ENCODE measurements around the gene TEX11. TPM values are rescaled to one million over a fixed set of nuclear protein-coding genes. Genes with fewer than 3 reads are reported as not detected.

The TEX11 gene
- not detected for total RNA-seq
- polyA plus RNA-seq = not detected
- long read RNA-seq, donor 1 = 0 reads
- long read RNA-seq, donor 2 = 0 reads

DNA sequence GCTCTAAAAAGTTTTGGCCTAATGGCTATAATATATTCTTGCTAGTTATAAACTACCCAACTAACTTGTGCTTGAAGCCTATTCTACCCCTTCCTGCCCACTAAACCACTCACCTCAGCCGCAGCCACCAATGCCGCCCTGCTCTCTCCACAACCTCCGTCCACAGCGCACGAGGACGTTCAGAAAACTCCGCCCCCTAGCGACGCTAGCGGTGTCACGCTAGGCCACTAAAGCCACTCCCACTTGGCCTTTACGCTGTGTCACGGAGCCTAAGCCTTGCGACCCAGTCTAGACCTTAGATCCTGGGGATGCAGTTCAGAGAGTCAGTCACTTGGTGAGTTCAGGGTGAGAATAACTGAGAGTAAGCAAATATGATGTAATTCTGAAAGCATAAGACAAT is at the start of gene TEX11:
TEX11 (minus strand) TSS at position 171 of the 400 bp plus-strand sequence. CDS start 922 bp downstream, outside the sequence.
- Histone ChIP-seq H3K27ac (no peak within 1 kb of the TSS), H3K4me1 (no peaks in the 10 kb centered on the region), H3K27me3 (ENCODE audit: insufficient read depth in 3 of 3, low read length in 2 of 3) (peaks cover 0 to 4% (median 0%) of the 10 kb centered on the region in 3 donors), H3K4me3 (no peak within 1 kb of the TSS), H3K36me3 (ENCODE audit: insufficient read depth in 1 of 2, low read depth in 1 of 2) (no peaks in the 10 kb centered on the region), H3K9me3 (no peaks in the 10 kb centered on the region)
- DNase-seq (no peak), ATAC-seq (no peak)
- TF ChIP-seq, protein P1, sequence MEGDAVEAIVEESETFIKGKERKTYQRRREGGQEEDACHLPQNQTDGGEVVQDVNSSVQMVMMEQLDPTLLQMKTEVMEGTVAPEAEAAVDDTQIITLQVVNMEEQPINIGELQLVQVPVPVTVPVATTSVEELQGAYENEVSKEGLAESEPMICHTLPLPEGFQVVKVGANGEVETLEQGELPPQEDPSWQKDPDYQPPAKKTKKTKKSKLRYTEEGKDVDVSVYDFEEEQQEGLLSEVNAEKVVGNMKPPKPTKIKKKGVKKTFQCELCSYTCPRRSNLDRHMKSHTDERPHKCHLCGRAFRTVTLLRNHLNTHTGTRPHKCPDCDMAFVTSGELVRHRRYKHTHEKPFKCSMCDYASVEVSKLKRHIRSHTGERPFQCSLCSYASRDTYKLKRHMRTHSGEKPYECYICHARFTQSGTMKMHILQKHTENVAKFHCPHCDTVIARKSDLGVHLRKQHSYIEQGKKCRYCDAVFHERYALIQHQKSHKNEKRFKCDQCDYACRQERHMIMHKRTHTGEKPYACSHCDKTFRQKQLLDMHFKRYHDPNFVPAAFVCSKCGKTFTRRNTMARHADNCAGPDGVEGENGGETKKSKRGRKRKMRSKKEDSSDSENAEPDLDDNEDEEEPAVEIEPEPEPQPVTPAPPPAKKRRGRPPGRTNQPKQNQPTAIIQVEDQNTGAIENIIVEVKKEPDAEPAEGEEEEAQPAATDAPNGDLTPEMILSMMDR (IDR thresholded peaks at IDR 0.05) = no peak
- 77 to 91% (median 90%) methylated on average over 14 of the region's 14 CpGs for WGBS, 3 donors
- intact Hi-C loops (cut with DNase I) = no loop called here

DNA sequence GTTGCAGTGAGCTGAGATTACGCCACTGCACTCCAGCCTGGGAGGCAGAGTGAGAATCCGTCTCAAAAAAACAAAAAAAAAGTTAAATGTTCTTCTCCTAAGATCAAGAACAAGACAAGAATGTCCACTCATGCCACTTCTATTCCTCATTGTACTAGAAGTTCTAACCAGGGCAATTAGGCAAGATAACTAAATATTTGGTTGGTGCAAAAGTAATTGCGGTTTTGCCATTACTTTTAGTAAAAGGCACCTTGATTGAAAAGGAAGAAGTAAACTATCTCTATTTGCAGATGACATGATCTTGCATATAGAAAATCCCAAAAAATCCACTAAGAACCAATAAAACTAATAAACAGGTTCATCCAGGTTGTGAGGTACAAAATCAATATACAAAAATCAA is 46.4 kb upstream of the TEX11 start:
- no peaks in the 10 kb centered on the region for H3K36me3 ChIP-seq (ENCODE audit: insufficient read depth in 1 of 2, low read depth in 1 of 2)
- H3K9me3 ChIP-seq = peaks cover 3% of the 10 kb centered on the region
- TF ChIP-seq, protein P1 (IDR thresholded peaks at IDR 0.05) = no peak
- intact Hi-C loops (cut with DNase I) = no loop called here
- no peak overlapping the region for H3K27ac ChIP-seq
- no peaks in the 10 kb centered on the region for H3K4me1 ChIP-seq
- no peak overlapping the region for H3K4me3 ChIP-seq
- peaks cover 0 to 7% (median 0%) of the 10 kb centered on the region in 3 donors for H3K27me3 ChIP-seq (ENCODE audit: insufficient read depth in 3 of 3, low read length in 2 of 3)
- DNase-seq (no peak), ATAC-seq (no peak)
- WGBS, 3 donors = 82 to 93% (median 92%) methylated on average over 3 of the region's 3 CpGs

DNA sequence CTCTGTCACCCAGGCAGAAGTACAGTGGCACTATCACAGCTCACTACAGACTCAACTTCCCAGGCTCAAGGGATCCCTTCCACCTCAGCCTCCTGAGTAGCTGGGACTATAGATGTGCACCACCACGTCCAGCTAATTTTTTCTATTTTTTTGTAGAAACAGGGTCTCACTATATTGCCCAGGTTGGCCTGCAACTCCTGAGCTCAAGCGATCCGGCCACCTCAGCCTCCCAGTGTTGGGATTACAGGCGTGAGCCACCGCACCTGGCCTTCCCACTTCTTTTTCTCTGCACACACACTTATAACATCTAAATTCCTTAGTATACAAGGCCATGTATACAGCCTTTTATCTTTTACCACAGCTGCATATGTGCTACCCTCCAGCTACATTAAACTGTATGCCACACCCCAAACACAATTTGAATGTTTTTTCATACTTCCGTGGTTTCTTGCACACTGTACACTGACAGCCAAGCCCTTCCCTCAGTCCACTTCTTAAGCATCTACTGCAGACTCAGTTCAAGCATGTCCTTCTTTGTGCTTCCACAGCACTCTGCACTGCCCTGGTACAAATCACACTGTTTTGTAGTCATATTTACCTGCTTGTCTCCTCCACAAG is 15.9 kb upstream of the TEX11 start:
- Histone ChIP-seq H3K9me3 (no peaks in the 10 kb centered on the region), H3K4me1 (no peaks in the 10 kb centered on the region), H3K36me3 (ENCODE audit: insufficient read depth in 1 of 2, low read depth in 1 of 2) (no peaks in the 10 kb centered on the region), H3K27ac (no peak overlapping the region), H3K27me3 (ENCODE audit: insufficient read depth in 3 of 3, low read length in 2 of 3) (peaks cover 0 to 47% (median 4%) of the 10 kb centered on the region in 3 donors), H3K4me3 (no peak overlapping the region)
- ATAC-seq = no peak
- intact Hi-C loops (cut with DNase I) = no loop called here
- 78 to 85% (median 84%) methylated on average over 6 of the region's 6 CpGs for WGBS, 3 donors
- TF ChIP-seq, protein P1 (IDR thresholded peaks at IDR 0.05) = no peak
- DNase-seq = no peak

DNA sequence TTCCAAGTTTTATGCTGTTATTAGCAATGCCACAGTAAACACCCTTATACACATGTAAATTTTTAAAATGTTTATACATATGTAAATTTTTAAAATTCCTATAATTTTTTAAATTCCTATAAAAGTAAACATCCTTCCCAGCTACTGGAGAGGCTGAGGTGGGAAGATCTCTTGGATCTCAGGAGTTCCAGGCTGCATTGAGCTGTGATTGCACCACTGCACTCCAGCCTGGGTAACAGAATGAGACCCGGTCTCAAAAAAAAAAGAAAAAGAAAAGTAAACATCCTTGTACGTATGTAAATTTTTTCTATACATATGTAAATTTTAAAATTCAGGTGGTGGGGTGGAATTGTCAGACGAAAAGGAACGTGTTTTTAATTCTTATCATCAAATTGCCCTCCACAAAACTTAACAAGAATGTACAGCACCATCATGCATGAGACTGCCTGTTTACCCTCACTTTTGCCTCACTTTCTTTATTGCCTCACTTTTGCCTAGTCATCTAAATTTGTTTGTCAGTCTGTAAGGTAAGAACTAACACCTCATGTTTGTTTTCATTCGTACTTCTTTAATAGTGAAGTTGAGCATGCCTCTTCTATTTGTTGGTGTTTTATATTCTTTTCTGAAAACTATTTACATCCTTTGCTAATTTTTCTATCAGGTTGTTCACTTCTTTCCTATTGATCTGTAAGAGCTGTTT is 14.4 kb upstream of the TEX11 start:
- no peak overlapping the region for H3K4me3 ChIP-seq
- no peak for DNase-seq
- intact Hi-C loops (cut with DNase I) = no loop called here
- 13 to 18% (median 16%) methylated on average over 5 of the region's 5 CpGs for WGBS, 3 donors
- no peak overlapping the region for H3K27ac ChIP-seq
- H3K36me3 ChIP-seq (ENCODE audit: insufficient read depth in 1 of 2, low read depth in 1 of 2) = no peaks in the 10 kb centered on the region
- TF ChIP-seq, protein P1 (IDR thresholded peaks at IDR 0.05) = no peak
- H3K4me1 ChIP-seq = no peaks in the 10 kb centered on the region
- H3K9me3 ChIP-seq = no peaks in the 10 kb centered on the region
- ATAC-seq = no peak
- peaks cover 0 to 32% (median under 1%) of the 10 kb centered on the region in 3 donors for H3K27me3 ChIP-seq (ENCODE audit: insufficient read depth in 3 of 3, low read length in 2 of 3)

Data from psoas muscle (tissue), 8 donors.